Neural cell (in vitro differentiated cells): ENCODE results near the gene FBN1.

Experiments used
- EP300 ChIP-seq: fragments of 450-650 bp; conservative IDR thresholded peaks from 2 replicates; pipeline ENCODE4 v1.6.1; 2014; ENCODE audit warnings: antibody characterized with exemption, mild to moderate bottlenecking, moderate library complexity; ENCODE audit not compliant: poor library complexity, severe bottlenecking
- POLR2AphosphoS5 ChIP-seq: IDR thresholded peaks from 2 replicates; pipeline ENCODE4 v1.6.1; 2012
- TF ChIP-seq, protein P1 (sequence below): fragments of 450-650 bp; IDR thresholded peaks from 2 replicates; pipeline ENCODE4 v1.5.1; 2014; ENCODE audit warnings: antibody characterized with exemption, mild to moderate bottlenecking, moderate library complexity; ENCODE audit not compliant: poor library complexity, severe bottlenecking

DNA sequence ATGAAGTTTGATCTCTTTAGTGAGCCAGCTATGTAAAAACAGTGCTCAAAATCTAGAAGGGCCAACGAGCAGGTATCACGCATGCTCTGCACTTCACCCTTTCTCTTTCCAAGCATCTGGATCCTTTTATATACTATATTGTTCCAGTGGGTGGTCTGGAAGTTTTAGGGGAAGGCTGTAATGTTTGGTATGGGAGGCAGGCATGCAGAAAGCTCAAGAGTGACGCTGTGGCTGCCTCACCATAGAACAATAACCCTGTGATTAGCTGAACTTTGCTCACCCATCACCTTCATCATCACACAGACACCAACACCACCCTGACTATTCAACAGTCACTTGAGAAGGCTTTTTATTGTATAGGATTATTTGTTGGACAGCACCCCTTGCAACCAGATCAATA lies 81.6 kb downstream of the FBN1 start:
- TF ChIP-seq, protein P1, sequence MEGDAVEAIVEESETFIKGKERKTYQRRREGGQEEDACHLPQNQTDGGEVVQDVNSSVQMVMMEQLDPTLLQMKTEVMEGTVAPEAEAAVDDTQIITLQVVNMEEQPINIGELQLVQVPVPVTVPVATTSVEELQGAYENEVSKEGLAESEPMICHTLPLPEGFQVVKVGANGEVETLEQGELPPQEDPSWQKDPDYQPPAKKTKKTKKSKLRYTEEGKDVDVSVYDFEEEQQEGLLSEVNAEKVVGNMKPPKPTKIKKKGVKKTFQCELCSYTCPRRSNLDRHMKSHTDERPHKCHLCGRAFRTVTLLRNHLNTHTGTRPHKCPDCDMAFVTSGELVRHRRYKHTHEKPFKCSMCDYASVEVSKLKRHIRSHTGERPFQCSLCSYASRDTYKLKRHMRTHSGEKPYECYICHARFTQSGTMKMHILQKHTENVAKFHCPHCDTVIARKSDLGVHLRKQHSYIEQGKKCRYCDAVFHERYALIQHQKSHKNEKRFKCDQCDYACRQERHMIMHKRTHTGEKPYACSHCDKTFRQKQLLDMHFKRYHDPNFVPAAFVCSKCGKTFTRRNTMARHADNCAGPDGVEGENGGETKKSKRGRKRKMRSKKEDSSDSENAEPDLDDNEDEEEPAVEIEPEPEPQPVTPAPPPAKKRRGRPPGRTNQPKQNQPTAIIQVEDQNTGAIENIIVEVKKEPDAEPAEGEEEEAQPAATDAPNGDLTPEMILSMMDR: no peak
- no peak for TF ChIP-seq POLR2AphosphoS5
- TF ChIP-seq EP300: no peak
